Measurements from ENCODE around the gene NAXE.

Gene NAXE

DNA sequence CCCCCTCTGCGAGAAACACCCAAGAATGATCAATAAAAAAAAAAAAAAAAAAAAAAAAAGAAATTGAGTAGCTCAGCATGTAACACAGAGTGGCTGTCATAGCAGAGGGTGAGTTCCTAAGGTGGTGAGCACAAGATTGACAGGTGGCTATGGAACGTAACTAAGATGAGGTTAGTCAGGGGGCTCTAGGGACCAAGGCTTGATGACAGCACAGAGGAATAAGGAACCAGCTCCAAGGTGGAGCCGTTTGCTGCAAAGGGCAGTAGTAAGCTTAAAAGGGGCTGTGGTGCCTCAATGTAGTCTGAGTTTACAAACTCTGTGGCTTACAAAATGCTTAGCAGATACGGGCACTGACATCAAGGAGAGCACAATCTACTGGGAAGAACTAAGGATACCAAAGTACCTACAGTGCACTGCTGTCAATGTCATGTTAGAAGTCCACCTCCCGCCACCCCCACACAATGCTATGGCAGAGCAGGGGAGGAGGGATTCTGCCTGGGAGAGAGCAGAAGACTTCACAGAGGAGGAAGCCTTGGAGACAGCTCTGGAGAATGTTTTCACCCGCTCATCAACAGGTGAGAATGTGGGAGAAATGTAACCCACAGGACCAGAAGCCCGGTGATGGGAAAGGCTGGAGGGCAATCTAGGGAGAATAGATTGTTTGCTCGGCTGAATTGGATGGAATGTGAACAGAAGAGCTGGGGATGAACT lies 32.3 kb upstream of the NAXE start:
- TF ChIP-seq, protein P1, sequence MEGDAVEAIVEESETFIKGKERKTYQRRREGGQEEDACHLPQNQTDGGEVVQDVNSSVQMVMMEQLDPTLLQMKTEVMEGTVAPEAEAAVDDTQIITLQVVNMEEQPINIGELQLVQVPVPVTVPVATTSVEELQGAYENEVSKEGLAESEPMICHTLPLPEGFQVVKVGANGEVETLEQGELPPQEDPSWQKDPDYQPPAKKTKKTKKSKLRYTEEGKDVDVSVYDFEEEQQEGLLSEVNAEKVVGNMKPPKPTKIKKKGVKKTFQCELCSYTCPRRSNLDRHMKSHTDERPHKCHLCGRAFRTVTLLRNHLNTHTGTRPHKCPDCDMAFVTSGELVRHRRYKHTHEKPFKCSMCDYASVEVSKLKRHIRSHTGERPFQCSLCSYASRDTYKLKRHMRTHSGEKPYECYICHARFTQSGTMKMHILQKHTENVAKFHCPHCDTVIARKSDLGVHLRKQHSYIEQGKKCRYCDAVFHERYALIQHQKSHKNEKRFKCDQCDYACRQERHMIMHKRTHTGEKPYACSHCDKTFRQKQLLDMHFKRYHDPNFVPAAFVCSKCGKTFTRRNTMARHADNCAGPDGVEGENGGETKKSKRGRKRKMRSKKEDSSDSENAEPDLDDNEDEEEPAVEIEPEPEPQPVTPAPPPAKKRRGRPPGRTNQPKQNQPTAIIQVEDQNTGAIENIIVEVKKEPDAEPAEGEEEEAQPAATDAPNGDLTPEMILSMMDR (IDR thresholded peaks at IDR 0.05; ENCODE audit: low read depth, low read length), result no peak
- Histone ChIP-seq H3K27ac (no peak overlapping the region), H3K9me3 (ENCODE audit: severe bottlenecking) (no peaks in the 10 kb centered on the region)

DNA sequence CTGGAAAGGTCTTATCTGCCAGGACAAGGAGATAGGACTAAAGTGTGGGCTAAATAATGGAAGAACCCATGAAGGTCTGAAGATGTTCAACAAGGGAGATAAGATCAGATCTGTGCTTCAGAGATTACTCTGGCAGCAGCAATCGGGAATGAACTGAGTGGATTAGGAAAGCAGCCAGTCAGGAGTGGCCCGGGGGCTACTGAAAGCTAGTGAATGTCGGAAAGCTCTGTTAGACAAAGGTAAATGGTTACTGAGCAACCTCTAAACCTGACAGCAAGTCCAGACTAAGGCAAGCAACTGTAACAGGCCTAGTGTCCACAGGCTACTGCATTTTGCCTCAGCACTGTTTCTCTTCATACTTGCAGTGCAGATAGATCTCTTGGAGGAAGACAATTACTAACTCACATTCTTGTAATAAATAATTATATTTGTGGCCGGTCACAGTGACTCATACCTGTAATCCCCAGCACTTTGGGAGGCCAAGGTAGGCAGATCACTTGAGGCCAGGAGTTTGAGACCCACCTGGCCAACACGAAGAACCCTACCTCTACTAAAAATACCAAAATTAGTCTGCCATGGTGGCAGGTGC lies 31.7 kb upstream of the NAXE start:
- TF ChIP-seq, protein P1 (IDR thresholded peaks at IDR 0.05; ENCODE audit: low read depth, low read length), result no peak
- Histone ChIP-seq H3K36me3 (peaks cover 65% of the 10 kb centered on the region), H3K4me3 (ENCODE audit: low read depth, low read length) (no peak overlapping the region), H3K9me3 (ENCODE audit: severe bottlenecking) (no peaks in the 10 kb centered on the region), H3K27me3 (ENCODE audit: insufficient read depth, low read depth, severe bottlenecking) (no peaks in the 10 kb centered on the region), H3K27ac (no peak overlapping the region)
- no peak for DNase-seq

More for the DNA sequence above, 32.3 kb upstream of the NAXE start:
- peaks cover 64% of the 10 kb centered on the region for H3K36me3 ChIP-seq
- H3K4me3 ChIP-seq (ENCODE audit: low read depth, low read length), result no peak overlapping the region
- no peaks in the 10 kb centered on the region for H3K27me3 ChIP-seq (ENCODE audit: insufficient read depth, low read depth, severe bottlenecking)
- no peak for DNase-seq

DNA sequence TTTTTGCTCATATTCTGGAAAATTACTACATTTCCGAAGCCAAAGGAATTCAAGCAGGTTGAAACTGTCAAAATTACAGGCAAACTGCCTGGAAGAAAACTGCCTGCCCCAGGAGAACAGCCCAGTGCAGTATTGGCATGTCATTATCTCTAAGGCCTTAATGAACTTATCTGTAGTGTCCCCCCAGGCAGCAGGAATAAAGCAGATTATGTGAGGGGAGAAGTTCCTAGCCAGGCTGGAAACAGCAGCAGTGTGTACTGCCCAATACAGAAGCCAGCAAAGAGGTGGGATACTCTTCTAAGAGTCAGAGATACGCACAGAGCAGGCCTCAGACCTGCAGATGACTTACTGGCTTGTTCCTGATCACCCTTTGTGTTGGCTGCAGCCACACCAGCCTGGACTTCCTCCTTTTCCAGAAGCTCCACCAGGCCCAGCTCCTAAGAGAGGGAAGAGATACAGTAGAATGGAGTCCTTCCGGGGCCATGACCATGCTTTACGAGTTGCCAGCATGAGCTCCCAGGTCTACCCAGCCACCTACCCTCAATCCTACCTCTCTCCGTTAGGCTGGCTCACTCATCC lies 30.9 kb upstream of the NAXE start:
- H3K36me3 ChIP-seq, result peaks cover 63% of the 10 kb centered on the region
- TF ChIP-seq, protein P1 (IDR thresholded peaks at IDR 0.05; ENCODE audit: low read depth, low read length), result no peak

DNA sequence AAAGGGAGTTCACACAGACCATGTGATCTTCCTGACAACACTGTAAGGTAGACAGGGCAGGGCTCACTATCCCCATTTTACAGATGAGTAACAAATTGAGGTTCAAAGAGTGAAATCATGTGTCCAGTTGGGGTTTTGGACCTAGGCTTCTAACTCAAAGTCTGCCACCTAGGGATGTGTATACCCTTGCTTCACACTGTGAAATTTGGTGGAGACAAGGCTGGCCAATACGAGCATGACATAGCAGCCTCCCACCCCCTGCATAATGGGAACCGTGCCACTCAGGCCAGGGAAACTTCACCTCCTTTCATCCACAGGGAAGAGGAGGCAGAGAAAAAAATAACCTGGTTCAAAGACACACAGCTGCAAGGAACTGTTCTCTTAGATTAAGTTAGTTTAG lies 26.1 kb upstream of the NAXE start:
- Histone ChIP-seq H3K27me3 (ENCODE audit: insufficient read depth, low read depth, severe bottlenecking) (no peaks in the 10 kb centered on the region), H3K27ac (no peak overlapping the region), H3K36me3 (peaks cover 67% of the 10 kb centered on the region), H3K4me3 (ENCODE audit: low read depth, low read length) (no peak overlapping the region), H3K9me3 (ENCODE audit: severe bottlenecking) (no peaks in the 10 kb centered on the region)
- TF ChIP-seq, protein P1 (IDR thresholded peaks at IDR 0.05; ENCODE audit: low read depth, low read length), result no peak
- no peak for DNase-seq

More for the DNA sequence above, 30.9 kb upstream of the NAXE start:
- Histone ChIP-seq H3K27me3 (ENCODE audit: insufficient read depth, low read depth, severe bottlenecking) (no peaks in the 10 kb centered on the region), H3K27ac (0 out of 2 replicates have a peak overlapping the region, but pooled peaks have one; percentile 26), H3K9me3 (ENCODE audit: severe bottlenecking) (no peaks in the 10 kb centered on the region), H3K4me3 (ENCODE audit: low read depth, low read length) (no peak overlapping the region)
- peak; percentile 59 for DNase-seq

DNA sequence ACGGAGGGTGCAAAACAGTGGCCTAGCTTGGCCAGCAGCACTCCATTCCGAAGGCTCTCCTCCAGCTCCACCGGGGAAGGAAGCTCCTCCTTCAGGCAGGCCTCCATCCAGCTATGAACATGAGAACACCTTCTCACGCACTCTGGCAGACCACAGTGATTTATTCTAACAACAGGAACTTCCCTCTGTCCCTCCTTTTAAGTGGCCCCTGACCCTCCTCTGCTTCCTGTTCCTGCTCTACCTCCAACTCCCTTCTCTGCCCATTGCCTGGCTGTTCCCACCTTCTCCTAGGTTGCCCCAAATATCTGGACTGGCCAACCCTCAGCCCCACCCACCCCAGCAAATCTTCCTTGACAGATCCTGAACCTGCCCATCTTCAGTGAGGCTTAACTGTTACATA lies 25.1 kb upstream of the NAXE start:
- no peak overlapping the region for H3K27ac ChIP-seq
- H3K9me3 ChIP-seq (ENCODE audit: severe bottlenecking), result no peaks in the 10 kb centered on the region
- no peaks in the 10 kb centered on the region for H3K27me3 ChIP-seq (ENCODE audit: insufficient read depth, low read depth, severe bottlenecking)
- H3K36me3 ChIP-seq, result peaks cover 61% of the 10 kb centered on the region
- no peak overlapping the region for H3K4me3 ChIP-seq (ENCODE audit: low read depth, low read length)
- TF ChIP-seq, protein P1 (IDR thresholded peaks at IDR 0.05; ENCODE audit: low read depth, low read length), result no peak
- no peak for DNase-seq
